H1 (cell line): ENCODE data around the gene P3H3. TPM values are rescaled to one million over a fixed set of nuclear protein-coding genes. Genes with fewer than 3 reads are reported as not detected.

ENCODE experiments used
- CTCF ChIA-PET: fragments of 300-600 bp; sonication (Branson Sonifier 250); formaldehyde crosslinking; loops from one replicate; lab custom pipeline; 2021; ENCODE audit not compliant: partially characterized antibody; lab: Charles Lee
- POLR2A ChIA-PET: fragments of 300-600 bp; sonication (Branson Sonifier 250); formaldehyde crosslinking; loops from one replicate; lab custom pipeline; 2021; ENCODE audit warnings: inconsistent platforms; ENCODE audit not compliant: partially characterized antibody; lab: Charles Lee
- DNase-seq, 2 experiments: peaks; one replicate each; pipeline versions ENCODE4 v3.0.0 to v3.0.0-alpha.2; 2010 to 2022; ENCODE audit warnings: low spot score in 2 of 2, low read depth in 1 of 2, mixed read lengths in 1 of 2
- FAIRE-seq: peaks from 2 replicates; lab custom pipeline; 2011; peaks lifted over from hg19 to GRCh38; lab: Jason Lieb, UNC
- H2AFZ ChIP-seq: 2 replicates; pipeline ENCODE4 v1.8.1; 2012; ENCODE audit warnings: low read length, inconsistent platforms
- H2AK5ac ChIP-seq: 2 replicates; pipeline ENCODE4 v1.6.1; 2013; ENCODE audit warnings: low read depth, low read length
- H2BK120ac ChIP-seq: replicated peaks from 2 replicates; pipeline ENCODE3; 2013; ENCODE audit warnings: low read depth, low read length, inconsistent platforms
- H2BK12ac ChIP-seq: 2 replicates; pipeline ENCODE4 v1.6.1; 2013; ENCODE audit warnings: low read depth, low read length
- H2BK15ac ChIP-seq: 2 replicates; pipeline ENCODE4 v1.6.1; 2013; ENCODE audit warnings: low read length
- H2BK20ac ChIP-seq: 2 replicates; pipeline ENCODE4 v1.6.1; 2013; ENCODE audit warnings: low read length
- H2BK5ac ChIP-seq: 2 replicates; pipeline ENCODE4 v1.6.1; 2013; ENCODE audit warnings: low read depth, low read length
- H3K14ac ChIP-seq: 2 replicates; pipeline ENCODE4 v1.6.1; 2013; ENCODE audit warnings: inconsistent platforms; ENCODE audit not compliant: insufficient read length
- H3K18ac ChIP-seq: 2 replicates; pipeline ENCODE4 v1.6.1; 2013; ENCODE audit warnings: low read length; ENCODE audit errors: extremely low read depth
- H3K23ac ChIP-seq: 2 replicates; pipeline ENCODE4 v1.6.1; 2013; ENCODE audit warnings: inconsistent platforms; ENCODE audit not compliant: insufficient read length
- H3K23me2 ChIP-seq: 2 replicates; pipeline ENCODE4 v1.6.1; 2013; ENCODE audit warnings: low read depth, low read length
- H3K27ac ChIP-seq: 2 replicates; pipeline ENCODE4 v1.6.1; 2011; ENCODE audit warnings: low read depth, low read length, inconsistent platforms
- H3K27me3 ChIP-seq, 4 experiments: replicated peaks in 1 of 4; 1 replicate in 1 of 4; 2 replicates in 3 of 4; pipeline versions ENCODE4 v1.6.1 to v1.8.1; 2011 to 2013; ENCODE audit warnings: low read length in 3 of 4, mild to moderate bottlenecking in 3 of 4, inconsistent platforms in 2 of 4, mixed read lengths in 2 of 4, moderate library complexity in 1 of 4; ENCODE audit not compliant: control insufficient read depth in 3 of 4, insufficient read depth in 3 of 4; ENCODE audit errors: extremely low read depth in 1 of 4
- H3K36me3 ChIP-seq, 4 experiments: 2 replicates each; pipeline versions ENCODE4 v1.6.1 to v1.8.1; 2011 to 2013; ENCODE audit warnings: mild to moderate bottlenecking in 4 of 4, low read length in 3 of 4, moderate library complexity in 2 of 4, control low read depth in 1 of 4, inconsistent platforms in 1 of 4; ENCODE audit not compliant: insufficient read depth in 4 of 4, control insufficient read depth in 2 of 4
- H3K4ac ChIP-seq: replicated peaks from 2 replicates; pipeline ENCODE3; 2013; ENCODE audit warnings: low read length, low read depth, mixed read lengths, inconsistent platforms; ENCODE audit not compliant: insufficient read length
- H3K4me1 ChIP-seq, 4 experiments: replicated peaks in 1 of 4; 1 replicate in 1 of 4; 2 replicates in 3 of 4; pipeline versions ENCODE4 v1.6.1 to v1.8.1; 2011 to 2013; ENCODE audit warnings: low read length in 3 of 4, inconsistent platforms in 2 of 4, mixed read lengths in 1 of 4; ENCODE audit not compliant: insufficient read depth in 4 of 4, control insufficient read depth in 3 of 4
- H3K4me2 ChIP-seq, 2 experiments: 2 replicates each; pipeline versions ENCODE4 v1.6.1 to v1.8.1; 2011 to 2013; ENCODE audit warnings: low read depth in 2 of 2, low read length in 2 of 2, control low read depth in 1 of 2, inconsistent platforms in 1 of 2, mild to moderate bottlenecking in 1 of 2; ENCODE audit not compliant: insufficient read depth in 1 of 2
- H3K4me3 ChIP-seq, 4 experiments: fragments of 200-600, 300-600 bp in 1 of 4; sonication (generic), shearing (Covaris generic), sonication (Bioruptor Twin) in 1 of 4; 2 replicates each; pipeline versions ENCODE4 v1.5.1 to v1.8.1; 2011 to 2016; ENCODE audit warnings: low read length in 4 of 4, low read depth in 3 of 4, control low read depth in 2 of 4, inconsistent platforms in 2 of 4, mild to moderate bottlenecking in 2 of 4, mixed read lengths in 1 of 4, moderate library complexity in 1 of 4; ENCODE audit not compliant: insufficient read depth in 2 of 4; ENCODE audit errors: extremely low read depth in 1 of 4
- H3K56ac ChIP-seq: replicated peaks from 2 replicates; pipeline ENCODE3; 2013; ENCODE audit warnings: low read depth, mild to moderate bottlenecking, mixed read lengths, low read length, inconsistent platforms; ENCODE audit not compliant: insufficient read length
- H3K79me1 ChIP-seq: 2 replicates; pipeline ENCODE4 v1.6.1; 2013; ENCODE audit warnings: low read depth, low read length, control low read depth
- H3K79me2 ChIP-seq, 2 experiments: 2 replicates each; pipeline versions ENCODE4 v1.6.1 to v1.8.1; 2012 to 2013; ENCODE audit warnings: low read length in 2 of 2, mild to moderate bottlenecking in 2 of 2, inconsistent platforms in 1 of 2; ENCODE audit not compliant: insufficient read depth in 2 of 2, control insufficient read depth in 1 of 2
- H3K9ac ChIP-seq, 4 experiments: replicated peaks in 1 of 4; 1 replicate in 1 of 4; 2 replicates in 3 of 4; pipeline versions ENCODE4 v1.6.1 to v1.8.1; 2011 to 2013; ENCODE audit warnings: low read depth in 3 of 4, low read length in 3 of 4, control low read depth in 2 of 4, mild to moderate bottlenecking in 2 of 4, moderate library complexity in 2 of 4, inconsistent platforms in 1 of 4; ENCODE audit errors: extremely low read depth in 1 of 4
- H3K9me3 ChIP-seq, 2 experiments: 2 replicates each; pipeline versions ENCODE4 v1.6.1 to v1.8.1; 2012 to 2013; ENCODE audit warnings: mild to moderate bottlenecking in 2 of 2, moderate library complexity in 2 of 2, control low read depth in 1 of 2, inconsistent platforms in 1 of 2, low read depth in 1 of 2, low read length in 1 of 2, mixed read lengths in 1 of 2; ENCODE audit not compliant: insufficient read depth in 2 of 2
- H4K20me1 ChIP-seq, 2 experiments: replicated peaks in 1 of 2; 2 replicates each; pipeline versions ENCODE3 to v1.8.1; 2011 to 2013; ENCODE audit warnings: inconsistent platforms in 2 of 2, low read length in 2 of 2, mild to moderate bottlenecking in 1 of 2; ENCODE audit not compliant: insufficient read depth in 2 of 2, control insufficient read depth in 1 of 2
- H4K5ac ChIP-seq: 2 replicates; pipeline ENCODE4 v1.6.1; 2013; ENCODE audit warnings: low read length, low read depth, mixed read lengths, inconsistent platforms; ENCODE audit not compliant: insufficient read length
- H4K8ac ChIP-seq: 2 replicates; pipeline ENCODE4 v1.8.0; 2013; ENCODE audit warnings: mild to moderate bottlenecking, moderate library complexity, low read length, inconsistent platforms; ENCODE audit not compliant: insufficient read depth; ENCODE audit errors: extremely low read depth
- H4K91ac ChIP-seq: replicated peaks from 2 replicates; pipeline ENCODE3; 2013; ENCODE audit warnings: low read length, mixed read lengths, inconsistent platforms; ENCODE audit not compliant: insufficient read length
- CBX5 ChIP-seq: fragments of 300-800, 300-1000 bp; sonication (generic); IDR thresholded peaks from 2 replicates; pipeline ENCODE4 v1.7.1; 2016; ENCODE audit warnings: antibody characterized with exemption, low read length, low read depth
- CTBP2 ChIP-seq: IDR thresholded peaks from 2 replicates; pipeline ENCODE4 v1.7.0; 2011; ENCODE audit warnings: borderline replicate concordance, mild to moderate bottlenecking, moderate library complexity, mixed read lengths, low read length; ENCODE audit not compliant: insufficient read depth, insufficient read length
- EP300 ChIP-seq, 2 experiments: IDR thresholded peaks; 1 replicate in 1 of 2; 2 replicates in 1 of 2; pipeline ENCODE4 v1.6.1; 2011 to 2012; ENCODE audit warnings: low read depth in 2 of 2, low read length in 2 of 2, mild to moderate bottlenecking in 2 of 2, borderline replicate concordance in 1 of 2, inconsistent platforms in 1 of 2, moderate library complexity in 1 of 2
- GTF2F1 ChIP-seq: IDR thresholded peaks from 2 replicates; pipeline ENCODE4 v1.6.1; 2012; ENCODE audit warnings: low read depth, low read length, improper control_type of control experiment, borderline replicate concordance
- KDM4A ChIP-seq: IDR thresholded peaks from one replicate; pipeline ENCODE4 v1.7.1; 2012; ENCODE audit warnings: low read depth, mild to moderate bottlenecking, moderate library complexity, low read length, inconsistent platforms; ENCODE audit not compliant: severe bottlenecking
- NRF1 ChIP-seq: IDR thresholded peaks from 2 replicates; pipeline ENCODE4 v1.6.1; 2011; ENCODE audit warnings: mild to moderate bottlenecking, low read depth, low read length, improper control_type of control experiment
- POLR2AphosphoS5 ChIP-seq: IDR thresholded peaks from 2 replicates; pipeline ENCODE4 v1.6.1; 2011; ENCODE audit warnings: low read depth, low read length
- SAP30 ChIP-seq: fragments of 300-600 bp; sonication (generic); IDR thresholded peaks from 2 replicates; pipeline ENCODE4 v1.7.1; 2012; ENCODE audit warnings: low read length, moderate library complexity, mild to moderate bottlenecking, inconsistent platforms; ENCODE audit not compliant: insufficient read depth, insufficient replicate concordance
- SIN3A ChIP-seq, 2 experiments: IDR thresholded peaks in 1 of 2; conservative IDR thresholded peaks in 1 of 2; 2 replicates each; pipeline ENCODE4 v1.6.1; 2011 to 2012; ENCODE audit warnings: low read length in 2 of 2, improper control_type of control experiment in 1 of 2, low read depth in 1 of 2, mild to moderate bottlenecking in 1 of 2
- SP2 ChIP-seq: IDR thresholded peaks from 2 replicates; pipeline ENCODE4 v1.6.1; 2012; ENCODE audit warnings: mild to moderate bottlenecking, low read length, inconsistent platforms
- SUZ12 ChIP-seq: fragments of 200-600 bp; sonication (generic); IDR thresholded peaks from 2 replicates; pipeline ENCODE4 v1.6.1; 2012; ENCODE audit warnings: mild to moderate bottlenecking, inconsistent platforms, low read length, moderate library complexity, mixed read lengths
- WGBS, 2 experiments: shearing (Covaris generic) in 1 of 2; methylation state at CpG; one replicate each; pipeline versions ENCODE4 v1.1.6 to v1.1.7; 2013 to 2015; ENCODE audit warnings: low lambda C conversion rate in 2 of 2, mixed read lengths in 2 of 2, inconsistent platforms in 1 of 2, low coverage in 1 of 2, missing lambda C conversion rate in 1 of 2; ENCODE audit not compliant: insufficient replicate concordance in 2 of 2, insufficient coverage in 1 of 2, insufficient read length in 1 of 2; ENCODE audit errors: extremely low coverage in 1 of 2, missing lambda C conversion rate in 1 of 2; 5-methylcytosine and 5-hydroxymethylcytosine counted together
- polyA plus RNA-seq, 7 experiments: library from polyadenylated mRNA; depleted of rRNA in 3 of 7; stranded (reverse) in 5 of 7; unstranded in 2 of 7; fragments of >200 nt in 5 of 7; fragments of 200-250 nt in 2 of 7; gene quantifications; 1 replicate in 5 of 7; 2 replicates in 1 of 7; 4 replicates in 1 of 7; pipeline versions ENCODE4 v1.2.1 to v1.2.3, GENCODE V29; 2011 to 2013; ENCODE audit warnings: missing spikeins in 2 of 7, mixed read lengths in 2 of 7
- total RNA-seq: library from RNA; stranded (reverse); fragmentation: NEBNext Ultra II Directional; extraction: Animal tissue kit (Norgen Biotek cat#: 25700); gene quantifications from 2 replicates; pipeline ENCODE4 v1.2.1, GENCODE V29; 2021
- TF ChIP-seq, protein P1 (sequence below): IDR thresholded peaks from 2 replicates; pipeline ENCODE4 v1.6.1; 2012; ENCODE audit warnings: inconsistent platforms

P3H3 gene
- total and polyA plus RNA-seq, 2 of the 8 experiments (the other 6 are each of a cell fraction or from before 2014, with no cell fraction given) = 22.9 to 43.5 TPM

DNA sequence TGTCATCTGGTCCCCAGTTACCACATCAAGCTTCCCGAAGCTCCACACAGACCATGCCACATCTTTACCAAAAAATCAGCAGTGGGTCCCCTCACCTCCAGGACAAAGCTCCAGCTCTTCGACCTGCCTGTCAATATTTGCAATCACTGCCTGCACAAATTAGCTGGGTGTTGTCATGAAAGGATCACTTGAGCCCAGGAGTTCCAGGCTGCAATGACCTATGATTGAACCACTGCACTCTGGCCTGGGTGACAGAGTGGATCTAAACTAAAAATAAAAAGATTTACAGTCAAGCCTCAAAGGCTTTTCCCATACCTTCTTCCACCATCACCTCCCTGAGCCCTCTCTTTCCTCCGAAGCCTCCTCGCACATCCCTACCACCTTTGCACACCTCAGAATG, 31.6 kb upstream of the P3H3 start:
- 0 out of 7 replicates have a peak, but pooled peaks cover 0 to 3% (median 0%) of the 10 kb centered on the region in 4 experiments for H3K27me3 ChIP-seq
- no peak overlapping the region for H4K91ac ChIP-seq
- no peak overlapping the region for H3K9ac ChIP-seq
- CTCF ChIA-PET = interaction anchor here (0.7 to 2.8 kb wide), 6 partner anchors 16 to 50 kb away, joined by 3 to 10 read pairs (median 4); partner anchors contain the start of gene MLF2
- H4K20me1 ChIP-seq = no peaks in the 10 kb centered on the region
- H2AK5ac ChIP-seq = no peak overlapping the region
- no peaks in the 10 kb centered on the region for H3K36me3 ChIP-seq
- H3K4me3 ChIP-seq = no peak overlapping the region
- no peak overlapping the region for H4K5ac ChIP-seq
- no peak overlapping the region for H2AFZ ChIP-seq
- H2BK12ac ChIP-seq = no peak overlapping the region
- POLR2A ChIA-PET = interaction anchor here (1.1 to 1.7 kb wide), 4 partner anchors 10 to 36 kb away, joined by 3 to 6 read pairs (median 5); partner anchors contain the start of gene GPR162
- H3K14ac ChIP-seq = no peak overlapping the region
- no peak overlapping the region for H3K4me2 ChIP-seq
- H2BK120ac ChIP-seq = no peak overlapping the region
- H3K9me3 ChIP-seq = no peaks in the 10 kb centered on the region
- H2BK15ac ChIP-seq = no peak overlapping the region
- no peak overlapping the region for H2BK20ac ChIP-seq
- H3K27ac ChIP-seq = no peak overlapping the region
- TF ChIP-seq POLR2AphosphoS5 (no peak), EP300 (IDR thresholded peaks at IDR 0.05; ENCODE audit: borderline replicate concordance in 1 of 2, low read depth in 2 of 2, low read length in 2 of 2) (no peak), NRF1 (no peak), SUZ12 (no peak), SAP30 (no peak), CBX5 (no peak), SP2 (no peak), CTBP2 (no peak), KDM4A (no peak), GTF2F1 (no peak), SIN3A (conservative IDR thresholded peaks at IDR 0.05 in 1 of 2, IDR thresholded peaks at IDR 0.05 in 1 of 2; ENCODE audit: low read depth in 1 of 2, low read length in 2 of 2) (no peak)
- TF ChIP-seq, protein P1, sequence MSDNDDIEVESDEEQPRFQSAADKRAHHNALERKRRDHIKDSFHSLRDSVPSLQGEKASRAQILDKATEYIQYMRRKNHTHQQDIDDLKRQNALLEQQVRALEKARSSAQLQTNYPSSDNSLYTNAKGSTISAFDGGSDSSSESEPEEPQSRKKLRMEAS = no peak
- TF ChIP-seq, all 59 proteins: peak for 0
- Histone ChIP-seq H3K4ac (no peak overlapping the region), H3K4me1 (peaks cover 0 to 3% (median 0%) of the 10 kb centered on the region in 4 experiments; a peak in 3 of 7 replicates), H3K23me2 (no peaks in the 10 kb centered on the region), H2BK5ac (no peak overlapping the region), H3K18ac (no peak overlapping the region), H4K8ac (no peak overlapping the region), H3K23ac (no peak overlapping the region), H3K56ac (no peak overlapping the region), H3K79me2 (no peaks in the 10 kb centered on the region), H3K79me1 (no peaks in the 10 kb centered on the region)
- FAIRE-seq (no peak), DNase-seq (no peak)
- WGBS, 2 experiments = 92% methylated on average over 4 of the region's 4 CpGs; no CpG with 5 or more reads in 1 of the 2 experiments
